HepG2 (cell line): Measurements from ENCODE around the gene PCYT2. TPM values are rescaled to one million over a fixed set of nuclear protein-coding genes. Genes with fewer than 3 reads are reported as not detected.

Experiments
- ARNT2 ChIP-seq: sonication (generic); formaldehyde crosslinking; IDR thresholded peaks from 2 replicates; pipeline ENCODE4 v1.8.0; 2022; ENCODE audit warnings: mild to moderate bottlenecking, low read depth, missing genetic modification reagents, moderate library complexity
- ATRX ChIP-seq: sonication (generic); formaldehyde crosslinking; IDR thresholded peaks from 2 replicates; pipeline ENCODE4 v1.4.0; 2020; ENCODE audit warnings: missing genetic modification reagents, borderline replicate concordance
- CC2D1A ChIP-seq: sonication (generic); formaldehyde crosslinking; IDR thresholded peaks from 2 replicates; pipeline ENCODE4 v1.8.1; 2023; ENCODE audit warnings: mild to moderate bottlenecking, missing genetic modification reagents
- CENPX ChIP-seq: sonication (generic); formaldehyde crosslinking; IDR thresholded peaks from 2 replicates; pipeline ENCODE4 v1.9.0; 2021; ENCODE audit warnings: mild to moderate bottlenecking, missing genetic modification reagents, moderate library complexity
- DNMT3B ChIP-seq: conservative IDR thresholded peaks from 2 replicates; pipeline ENCODE4 v1.6.1; 2016; ENCODE audit warnings: missing biosample characterization, control low read depth
- ELF3 ChIP-seq: IDR thresholded peaks from 2 replicates; pipeline ENCODE4 v1.6.1; 2016; ENCODE audit warnings: missing genetic modification reagents, missing compliant biosample characterization
- ELF4 ChIP-seq: sonication (generic); formaldehyde crosslinking; IDR thresholded peaks from 2 replicates; pipeline ENCODE4 v1.5.0; 2020; ENCODE audit warnings: missing genetic modification reagents, mild to moderate bottlenecking, moderate library complexity, borderline replicate concordance
- FOXJ3 ChIP-seq: sonication (generic); formaldehyde crosslinking; IDR thresholded peaks from 2 replicates; pipeline ENCODE4 v1.4.0; 2020; ENCODE audit warnings: missing genetic modification reagents, mild to moderate bottlenecking, borderline replicate concordance
- HNF4G ChIP-seq, 2 experiments: sonication (generic) in 1 of 2; formaldehyde crosslinking in 1 of 2; IDR thresholded peaks; 2 replicates each; pipeline versions ENCODE4 v1.4.0 to v1.6.1; 2011 to 2020; ENCODE audit warnings: borderline replicate concordance in 2 of 2, low read depth in 2 of 2, mild to moderate bottlenecking in 2 of 2, low read length in 1 of 2, missing genetic modification reagents in 1 of 2, moderate library complexity in 1 of 2
- HNRNPH1 ChIP-seq: fragments of 200-400 bp; formaldehyde crosslinking; optimal IDR thresholded peaks from 2 replicates; pipeline ENCODE3; 2017; ENCODE audit warnings: mild to moderate bottlenecking, low read depth, low read length
- KDM1A ChIP-seq: IDR thresholded peaks from 2 replicates; pipeline ENCODE4 v1.6.1; 2016; ENCODE audit warnings: missing compliant biosample characterization
- MIXL1 ChIP-seq: IDR thresholded peaks from 2 replicates; pipeline ENCODE4 v1.6.1; 2016
- MTA1 ChIP-seq: sonication (generic); formaldehyde crosslinking; IDR thresholded peaks from 2 replicates; pipeline ENCODE4 v1.4.0; 2020; ENCODE audit warnings: missing genetic modification reagents, mild to moderate bottlenecking, borderline replicate concordance
- PAF1 ChIP-seq: IDR thresholded peaks from 2 replicates; pipeline ENCODE4 v1.6.1; 2016; ENCODE audit warnings: missing genetic modification reagents, missing compliant biosample characterization
- PTBP1 ChIP-seq: fragments of 200-400 bp; formaldehyde crosslinking; IDR thresholded peaks from 2 replicates; pipeline ENCODE4 v1.6.1; 2018; ENCODE audit warnings: low read length, low read depth; ENCODE audit not compliant: poor library complexity, severe bottlenecking
- SALL2 ChIP-seq: sonication (generic); formaldehyde crosslinking; IDR thresholded peaks from 2 replicates; pipeline ENCODE4 v1.8.1; 2023; ENCODE audit warnings: mild to moderate bottlenecking, missing genetic modification reagents, inconsistent platforms
- SMAD3 ChIP-seq: sonication (generic); formaldehyde crosslinking; IDR thresholded peaks from 2 replicates; pipeline ENCODE4 v1.4.0; 2020; ENCODE audit warnings: missing genetic modification reagents
- SSRP1 ChIP-seq: IDR thresholded peaks from 2 replicates; pipeline ENCODE4 v1.6.1; 2016; ENCODE audit warnings: control low read depth
- U2AF1 ChIP-seq: fragments of 200-400 bp; formaldehyde crosslinking; optimal IDR thresholded peaks from 2 replicates; pipeline ENCODE3; 2017; ENCODE audit warnings: mild to moderate bottlenecking, low read depth, low read length
- ZBTB8A ChIP-seq: sonication (generic); formaldehyde crosslinking; IDR thresholded peaks from 2 replicates; pipeline ENCODE4 v1.4.0; 2020; ENCODE audit warnings: mild to moderate bottlenecking, low read depth, missing genetic modification reagents, borderline replicate concordance
- ZNF20 ChIP-seq: sonication (generic); formaldehyde crosslinking; IDR thresholded peaks from 2 replicates; pipeline ENCODE4 v1.4.0; 2020; ENCODE audit warnings: mild to moderate bottlenecking, moderate library complexity, missing genetic modification reagents
- ZNF547 ChIP-seq: sonication (generic); formaldehyde crosslinking; IDR thresholded peaks from 2 replicates; pipeline ENCODE4 v1.5.1; 2020; ENCODE audit warnings: mild to moderate bottlenecking, missing genetic modification reagents
- ZNF780A ChIP-seq: sonication (generic); formaldehyde crosslinking; IDR thresholded peaks from 2 replicates; pipeline ENCODE4 v1.8.0; 2022; ENCODE audit warnings: mild to moderate bottlenecking, missing genetic modification reagents, moderate library complexity
- polyA plus RNA-seq, 8 experiments: library from polyadenylated mRNA; depleted of rRNA in 3 of 8; stranded (reverse) in 7 of 8; unstranded in 1 of 8; fragments of >200 nt; fragmentation: Illumina TruSeq in 4 of 8; extraction: Trizol in 4 of 8; gene quantifications; 2 replicates each; pipeline versions ENCODE4 v1.2.1 to v1.2.3, GENCODE V29; 2011 to 2016; ENCODE audit warnings: low read depth in 4 of 8, missing spikeins in 1 of 8, mixed read lengths in 1 of 8; ENCODE audit not compliant: insufficient read depth in 1 of 8
- total RNA-seq, 5 experiments: library from RNA; depleted of rRNA; stranded (reverse); fragments of >200 nt; fragmentation: Illumina TruSeq; extraction: Trizol; gene quantifications; 2 replicates each; pipeline ENCODE4 v1.2.3, GENCODE V29; 2016; ENCODE audit warnings: low read depth in 1 of 5
- TF ChIP-seq, protein P1 (sequence below): sonication (generic); formaldehyde crosslinking; IDR thresholded peaks from 2 replicates; pipeline ENCODE4 v1.4.0; 2020; ENCODE audit warnings: missing genetic modification reagents
- TF ChIP-seq, protein P2 (sequence below): sonication (generic); formaldehyde crosslinking; IDR thresholded peaks from 2 replicates; pipeline ENCODE4 v1.4.0; 2020; ENCODE audit warnings: missing genetic modification reagents, low read depth, mild to moderate bottlenecking, borderline replicate concordance
- TF ChIP-seq, protein P3 (sequence below): sonication (generic); formaldehyde crosslinking; IDR thresholded peaks from 2 replicates; pipeline ENCODE4 v1.5.0; 2020; ENCODE audit warnings: mild to moderate bottlenecking, missing genetic modification reagents, moderate library complexity

The PCYT2 gene
- total and polyA plus RNA-seq, 2 of the 13 experiments (the other 11 are each of a cell fraction or from before 2014, with no cell fraction given): 147 to 297 TPM

DNA sequence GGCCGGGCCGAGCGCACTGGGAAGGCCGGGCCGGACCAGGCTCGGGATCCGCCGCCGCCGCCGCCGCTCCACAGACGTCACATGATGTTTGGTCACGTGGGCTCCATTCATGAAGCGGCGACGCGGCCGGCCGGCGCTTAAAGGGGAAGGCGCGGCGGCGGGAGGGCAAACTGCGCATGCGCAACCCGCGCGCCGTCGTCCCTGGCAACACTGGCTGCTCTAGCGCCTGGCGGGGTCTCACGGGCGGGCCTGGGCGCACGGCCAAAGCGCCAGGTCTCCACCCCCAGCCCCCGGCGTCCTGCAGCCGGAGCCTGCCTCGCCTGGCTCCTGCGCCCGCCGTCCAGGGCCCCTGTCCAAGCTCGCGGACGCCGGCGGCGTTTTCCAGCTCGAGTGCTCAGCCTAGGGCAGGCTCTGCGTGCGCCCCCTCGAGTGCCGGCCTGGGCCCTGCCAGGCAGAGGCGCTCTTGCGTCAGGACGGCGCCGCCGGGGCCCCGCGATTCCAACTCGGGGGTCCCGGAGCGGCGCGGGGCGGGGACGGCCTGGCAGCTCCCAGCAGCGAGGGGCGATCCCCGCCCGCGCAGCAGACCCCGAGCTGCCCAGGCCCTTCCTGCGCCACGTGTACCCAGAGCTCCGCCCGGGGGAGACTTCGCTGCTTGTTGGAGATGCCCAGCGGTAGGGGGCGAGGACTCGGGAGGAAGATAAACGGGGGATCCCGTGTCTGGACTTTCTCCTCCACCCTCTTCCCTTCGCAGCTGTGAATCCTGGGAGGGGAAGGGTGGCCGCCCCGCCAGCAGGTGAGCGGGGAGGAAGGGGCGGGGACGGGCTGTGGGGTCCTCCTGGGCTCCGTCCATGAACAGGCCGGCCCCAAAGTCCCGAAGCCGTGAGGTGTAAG lies 16.7 kb upstream of the PCYT2 start, which contains the start of gene MAFG (continued):
- TF ChIP-seq ZNF547 (CRISPR knock-in tag) (0 out of 2 replicates have a peak, but pooled peaks have one; percentile 81), PTBP1 (peak; percentile 32), KDM1A (CRISPR knock-in tag) (no peak), SSRP1 (CRISPR knock-in tag) (peak; percentile 76), ZBTB8A (peak; percentile 19; the same call in 1 of the 2 replicates), CENPX (CRISPR knock-in tag) (no peak), ZNF780A (CRISPR knock-in tag) (no peak; the same call in 1 of the 2 replicates), CC2D1A (no peak), PAF1 (CRISPR knock-in tag) (no peak), ARNT2 (CRISPR knock-in tag) (peak; percentile 94), ELF3 (CRISPR knock-in tag) (no peak; the same call in 1 of the 2 replicates), SALL2 (CRISPR knock-in tag) (peak; percentile 98), MTA1 (CRISPR knock-in tag) (peak; percentile 84; the same call in 1 of the 2 replicates), FOXJ3 (CRISPR knock-in tag) (no peak), MIXL1 (CRISPR knock-in tag) (0 out of 2 replicates have a peak, but pooled peaks have one; percentile 8), U2AF1 (no peak), HNRNPH1 (peak; percentile 52), DNMT3B (CRISPR knock-in tag) (peak; percentile 45; the same call in 1 of the 2 replicates), ATRX (CRISPR knock-in tag) (no peak), ZNF20 (CRISPR knock-in tag) (no peak), ELF4 (CRISPR knock-in tag) (0 out of 2 replicates have a peak, but pooled peaks have one; percentile 25), HNF4G (IDR thresholded peaks at IDR 0.05; ENCODE audit: borderline replicate concordance, low read depth, low read length) (peak; percentile 56; the same call in 1 of the 2 replicates), HNF4G (CRISPR knock-in tag; IDR thresholded peaks at IDR 0.05; ENCODE audit: borderline replicate concordance, low read depth) (peak; percentile 61; the same call in 1 of the 2 replicates), SMAD3 (CRISPR knock-in tag) (no peak)
- TF ChIP-seq, protein P1, sequence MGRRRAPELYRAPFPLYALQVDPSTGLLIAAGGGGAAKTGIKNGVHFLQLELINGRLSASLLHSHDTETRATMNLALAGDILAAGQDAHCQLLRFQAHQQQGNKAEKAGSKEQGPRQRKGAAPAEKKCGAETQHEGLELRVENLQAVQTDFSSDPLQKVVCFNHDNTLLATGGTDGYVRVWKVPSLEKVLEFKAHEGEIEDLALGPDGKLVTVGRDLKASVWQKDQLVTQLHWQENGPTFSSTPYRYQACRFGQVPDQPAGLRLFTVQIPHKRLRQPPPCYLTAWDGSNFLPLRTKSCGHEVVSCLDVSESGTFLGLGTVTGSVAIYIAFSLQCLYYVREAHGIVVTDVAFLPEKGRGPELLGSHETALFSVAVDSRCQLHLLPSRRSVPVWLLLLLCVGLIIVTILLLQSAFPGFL (CRISPR knock-in tag): no peak
- TF ChIP-seq, protein P2, sequence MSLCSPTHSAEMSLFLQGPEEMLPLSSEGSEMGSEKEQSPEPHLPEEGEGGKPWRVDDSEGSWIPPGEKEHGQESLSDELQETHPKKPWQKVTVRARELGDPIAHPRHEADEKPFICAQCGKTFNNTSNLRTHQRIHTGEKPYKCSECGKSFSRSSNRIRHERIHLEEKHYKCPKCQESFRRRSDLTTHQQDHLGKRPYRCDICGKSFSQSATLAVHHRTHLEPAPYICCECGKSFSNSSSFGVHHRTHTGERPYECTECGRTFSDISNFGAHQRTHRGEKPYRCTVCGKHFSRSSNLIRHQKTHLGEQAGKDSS (CRISPR knock-in tag): peak; percentile 89
- TF ChIP-seq, protein P3, sequence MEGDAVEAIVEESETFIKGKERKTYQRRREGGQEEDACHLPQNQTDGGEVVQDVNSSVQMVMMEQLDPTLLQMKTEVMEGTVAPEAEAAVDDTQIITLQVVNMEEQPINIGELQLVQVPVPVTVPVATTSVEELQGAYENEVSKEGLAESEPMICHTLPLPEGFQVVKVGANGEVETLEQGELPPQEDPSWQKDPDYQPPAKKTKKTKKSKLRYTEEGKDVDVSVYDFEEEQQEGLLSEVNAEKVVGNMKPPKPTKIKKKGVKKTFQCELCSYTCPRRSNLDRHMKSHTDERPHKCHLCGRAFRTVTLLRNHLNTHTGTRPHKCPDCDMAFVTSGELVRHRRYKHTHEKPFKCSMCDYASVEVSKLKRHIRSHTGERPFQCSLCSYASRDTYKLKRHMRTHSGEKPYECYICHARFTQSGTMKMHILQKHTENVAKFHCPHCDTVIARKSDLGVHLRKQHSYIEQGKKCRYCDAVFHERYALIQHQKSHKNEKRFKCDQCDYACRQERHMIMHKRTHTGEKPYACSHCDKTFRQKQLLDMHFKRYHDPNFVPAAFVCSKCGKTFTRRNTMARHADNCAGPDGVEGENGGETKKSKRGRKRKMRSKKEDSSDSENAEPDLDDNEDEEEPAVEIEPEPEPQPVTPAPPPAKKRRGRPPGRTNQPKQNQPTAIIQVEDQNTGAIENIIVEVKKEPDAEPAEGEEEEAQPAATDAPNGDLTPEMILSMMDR: peak; percentile 73
